GM18526 (cell line): ENCODE data around the gene PSMC3.

Source experiments
- POLR2A ChIP-seq: IDR thresholded peaks from 3 replicates; pipeline ENCODE4 v1.6.1; 2011; ENCODE audit not compliant: insufficient read length; ENCODE audit errors: extremely low read depth

The PSMC3 gene

DNA sequence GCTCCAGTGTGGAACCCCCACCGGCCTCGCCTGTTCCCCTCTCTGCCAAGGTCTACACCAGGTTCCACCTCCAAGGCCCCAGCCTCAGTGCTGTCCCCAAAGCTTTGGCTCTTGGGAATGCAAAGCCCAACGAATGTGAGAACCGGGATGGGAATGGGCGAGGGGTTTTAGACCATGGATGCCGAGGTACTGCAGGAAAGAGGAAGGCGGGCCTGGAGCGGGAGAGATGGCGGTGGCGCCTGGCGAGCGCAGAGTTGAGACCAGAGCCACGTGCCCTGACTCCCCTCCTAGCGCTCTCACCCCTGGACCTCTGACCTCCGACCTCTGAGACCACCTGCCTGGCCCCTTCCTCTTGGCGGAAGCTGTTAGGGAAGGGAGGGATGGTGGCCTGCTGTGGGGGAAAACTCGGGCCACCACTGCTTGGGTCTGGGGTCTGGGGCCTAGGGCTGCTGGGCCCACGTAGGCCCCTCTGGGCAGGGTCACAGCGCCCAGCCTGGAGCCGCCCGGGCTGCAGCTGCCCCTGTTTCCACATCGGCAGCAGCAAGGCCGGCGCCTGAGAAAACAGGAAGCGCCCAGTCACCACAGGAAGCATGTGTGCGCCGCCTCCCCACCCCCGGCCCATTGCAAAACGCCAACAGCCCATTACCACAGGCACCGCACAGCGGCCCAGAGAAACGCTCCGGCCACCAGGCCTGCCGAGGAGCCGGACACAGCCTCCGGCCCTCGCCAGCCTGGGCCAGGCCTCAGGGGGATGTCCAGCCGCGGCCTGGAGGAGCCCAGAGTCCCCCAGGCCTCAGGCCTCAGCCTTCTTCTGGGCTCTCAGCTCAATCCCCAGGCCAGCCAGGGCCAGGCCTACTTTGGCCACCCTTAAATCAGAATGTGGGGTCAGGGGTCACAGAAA lies 31.7 kb downstream of the PSMC3 start:
- peak; percentile 60 for TF ChIP-seq POLR2A

DNA sequence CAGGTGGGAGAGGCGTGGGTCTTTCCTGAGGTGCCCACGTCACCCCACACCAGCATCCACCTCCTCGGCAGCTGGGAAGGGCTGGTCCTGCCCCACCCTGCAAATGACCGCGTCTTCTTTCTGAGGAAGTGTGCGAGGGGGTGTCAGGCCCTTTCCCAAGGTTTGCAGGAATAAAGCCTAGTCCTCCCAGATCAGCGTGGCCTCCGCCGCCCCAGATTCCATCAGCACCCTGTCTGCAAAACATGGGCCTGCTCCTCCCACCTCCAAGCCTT lies 32.3 kb downstream of the PSMC3 start:
- TF ChIP-seq POLR2A = no peak

- no peak for TF ChIP-seq POLR2A
These were observed 32.8 kb downstream of the PSMC3 start for GRCh38 chr11:47393163-47394049.

- no peak for TF ChIP-seq POLR2A
These were observed 33.6 kb downstream of the PSMC3 start for GRCh38 chr11:47392546-47393162.

GRCh38 chr11:47391711-47392432 lies 34.4 kb downstream of the PSMC3 start:
- TF ChIP-seq POLR2A = no peak

DNA sequence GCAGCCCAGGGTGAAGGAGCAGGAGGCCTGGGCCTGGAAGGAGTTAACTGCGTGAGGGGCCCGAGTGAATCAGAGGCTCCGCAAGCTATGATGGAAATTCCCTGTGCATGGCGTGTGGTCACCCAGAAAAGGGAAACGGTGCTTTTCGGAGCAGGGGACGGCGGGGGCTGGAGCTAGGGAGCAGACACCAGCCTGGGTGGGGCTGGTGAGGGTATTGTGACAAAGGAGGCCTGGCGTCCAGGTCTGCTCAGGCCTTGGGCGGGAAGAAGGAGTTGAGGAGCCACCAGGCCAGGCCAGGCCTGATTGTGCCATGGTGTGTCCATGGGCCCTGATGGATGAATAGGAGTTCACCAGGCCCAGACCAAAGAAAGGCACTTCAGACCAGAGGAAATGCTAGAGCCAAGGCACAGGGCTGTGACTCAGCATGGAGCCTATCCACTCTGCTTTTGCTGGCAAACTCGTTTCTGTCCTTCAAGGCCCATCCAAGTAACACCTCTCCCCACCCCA lies 35.1 kb downstream of the PSMC3 start:
- TF ChIP-seq POLR2A = no peak

DNA sequence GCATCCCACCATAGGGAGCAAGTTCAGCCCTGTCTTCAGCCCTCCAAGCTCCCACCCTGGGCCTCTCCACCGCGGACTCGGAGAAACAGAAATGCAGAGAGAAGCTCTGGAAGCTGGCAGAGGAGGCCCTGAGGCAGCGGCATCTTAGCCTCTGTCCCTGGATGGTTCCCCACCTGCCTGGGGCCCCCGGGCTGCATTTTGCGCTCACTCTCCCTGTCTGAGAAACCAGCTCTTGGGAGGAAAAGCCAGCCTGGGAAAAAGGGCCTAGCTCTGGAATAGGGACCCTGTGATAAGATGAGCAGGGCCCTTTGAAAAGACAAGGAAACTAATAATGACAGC lies 35.8 kb downstream of the PSMC3 start:
- no peak for TF ChIP-seq POLR2A

DNA sequence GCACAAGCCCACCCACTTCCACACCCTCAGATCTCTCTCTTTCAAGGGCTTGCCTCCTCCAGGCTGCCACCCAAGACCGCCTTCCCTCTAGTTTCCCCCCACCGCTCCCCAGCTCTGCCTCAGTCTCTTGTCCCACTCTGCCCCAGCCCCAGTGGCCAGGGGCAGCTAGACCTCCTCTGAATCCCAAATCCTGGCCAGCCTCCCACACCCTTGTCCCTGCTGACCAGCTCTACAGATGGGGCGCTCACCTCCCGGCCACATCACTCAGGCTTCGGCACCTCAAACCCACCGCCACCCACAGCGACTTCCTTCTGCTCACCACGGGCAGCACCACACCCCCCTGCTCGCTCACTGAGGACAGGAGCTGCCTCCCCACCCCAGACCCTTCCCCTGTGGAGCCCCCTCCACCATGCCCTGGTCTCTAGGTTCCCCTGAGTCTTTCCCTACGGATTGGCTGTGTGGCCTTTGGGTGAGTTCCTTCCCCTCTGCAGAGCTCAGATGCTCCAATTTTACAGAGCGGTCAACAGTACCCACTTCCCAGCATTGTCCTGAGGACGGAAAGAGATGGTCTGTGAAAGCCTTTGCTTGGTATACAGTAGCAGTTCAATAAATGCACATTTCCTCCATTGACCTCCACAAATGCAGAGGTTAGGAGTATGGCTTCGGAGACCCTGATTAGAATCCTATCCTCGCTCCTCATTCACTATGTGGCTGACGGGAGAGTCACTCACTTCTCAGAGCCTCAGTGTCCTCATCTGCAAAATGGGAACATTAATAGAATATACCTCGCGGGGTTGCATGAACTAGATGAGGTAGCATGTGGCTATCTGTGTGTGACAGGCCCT lies 36.4 kb downstream of the PSMC3 start:
- TF ChIP-seq POLR2A = no peak

DNA sequence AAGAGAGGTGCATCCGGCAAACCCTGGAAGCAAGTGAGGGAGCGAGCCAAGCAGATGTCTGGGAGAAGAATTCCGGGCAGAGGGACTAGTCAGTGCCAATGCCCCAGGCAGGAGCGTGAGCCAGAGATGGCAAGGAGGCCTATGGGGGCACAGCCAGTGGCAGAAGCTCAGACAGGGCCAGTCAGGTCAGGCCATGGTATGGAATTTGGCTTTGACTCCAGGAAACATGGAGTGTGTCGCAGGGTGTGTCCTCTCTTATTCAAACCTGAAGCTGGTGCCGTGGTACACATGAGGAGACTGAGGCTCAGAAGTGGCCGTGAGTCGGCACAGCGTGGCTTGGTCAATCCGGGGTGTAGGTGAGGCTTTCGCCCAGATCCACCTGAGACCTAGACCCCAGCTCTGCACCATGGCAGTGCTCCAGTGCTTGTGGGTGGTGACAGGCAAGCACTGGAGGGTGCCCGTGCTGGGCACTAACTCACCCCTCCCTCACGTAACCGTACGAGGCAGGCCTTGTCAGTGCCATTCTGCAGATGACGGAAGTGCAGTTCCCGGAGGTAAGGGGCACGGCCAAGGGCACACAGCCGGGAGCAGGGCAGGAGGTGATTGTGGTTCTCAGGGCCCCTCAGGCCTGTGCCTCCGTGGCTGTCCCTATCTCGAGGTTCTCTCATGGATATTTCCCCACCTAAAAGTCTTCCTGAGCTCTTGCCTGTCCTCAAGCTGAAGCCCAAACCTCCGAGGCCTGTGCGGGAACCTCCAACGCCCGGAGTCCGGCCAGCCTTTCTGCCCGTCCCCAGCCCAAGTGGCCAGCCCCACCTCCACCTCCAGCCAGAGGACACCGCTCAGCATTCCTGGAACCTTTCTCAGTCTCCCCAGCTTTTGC lies 37.3 kb downstream of the PSMC3 start:
- no peak for TF ChIP-seq POLR2A

- TF ChIP-seq POLR2A = no peak
These were observed 38.1 kb downstream of the PSMC3 start for GRCh38 chr11:47387944-47388696.

GRCh38 chr11:47384498-47384897 lies 41.7 kb downstream of the PSMC3 start:
- no peak for TF ChIP-seq POLR2A

GRCh38 chr11:47383071-47383470 lies 43.2 kb downstream of the PSMC3 start:
- TF ChIP-seq POLR2A = no peak

DNA sequence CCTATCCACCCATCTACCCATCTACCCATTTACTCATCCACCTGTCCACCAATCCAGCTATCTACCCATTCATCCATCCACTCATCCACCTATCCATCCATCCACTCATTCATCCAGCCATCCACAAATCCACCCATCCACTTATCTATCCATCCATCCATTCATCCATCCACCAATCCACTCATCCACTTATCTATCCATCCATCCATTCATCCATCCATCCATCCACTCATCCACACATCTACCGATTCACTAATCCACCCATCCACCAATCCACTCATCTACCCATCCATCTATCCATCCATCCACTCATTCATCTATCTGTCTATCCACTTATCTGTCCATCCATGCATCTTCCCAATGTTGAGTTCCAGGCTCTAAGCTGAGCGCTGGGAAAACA lies 46.2 kb downstream of the PSMC3 start:
- TF ChIP-seq POLR2A = no peak

GRCh38 chr11:47379317-47379716 lies 46.9 kb downstream of the PSMC3 start:
- TF ChIP-seq POLR2A = no peak
